IPS-20b (cell line): ENCODE results near the gene CCL16.
"Not testable (repeated sequence)": the region's sequence is repeated elsewhere in the genome, so short reads cannot be mapped to it uniquely, and the experiment has no call there.

ENCODE experiments used
- H3K27ac ChIP-seq: one replicate; pipeline ENCODE4 v1.5.1; 2013; ENCODE audit warnings: low read length
- H3K27me3 ChIP-seq: 2 replicates; pipeline ENCODE4 v1.6.1; 2013; ENCODE audit warnings: mild to moderate bottlenecking, low read length, inconsistent platforms; ENCODE audit not compliant: insufficient read depth
- H3K36me3 ChIP-seq: 2 replicates; pipeline ENCODE4 v1.6.1; 2013; ENCODE audit warnings: low read depth, mild to moderate bottlenecking, inconsistent platforms, low read length, moderate library complexity; ENCODE audit not compliant: insufficient read depth
- H3K4me1 ChIP-seq: 2 replicates; pipeline ENCODE4 v1.6.1; 2013; ENCODE audit warnings: mild to moderate bottlenecking, control low read depth, inconsistent platforms, low read length, moderate library complexity; ENCODE audit not compliant: insufficient read depth
- H3K4me3 ChIP-seq: 2 replicates; pipeline ENCODE4 v1.5.1; 2013; ENCODE audit warnings: mild to moderate bottlenecking, low read length, inconsistent platforms
- H3K9ac ChIP-seq: 2 replicates; pipeline ENCODE4 v1.6.1; 2013; ENCODE audit warnings: low read depth, mild to moderate bottlenecking, inconsistent platforms, low read length, moderate library complexity
- H3K9me3 ChIP-seq: 2 replicates; pipeline ENCODE4 v1.6.1; 2013; ENCODE audit warnings: mild to moderate bottlenecking, low read depth, low read length, inconsistent platforms; ENCODE audit not compliant: insufficient read depth

CCL16 gene

DNA sequence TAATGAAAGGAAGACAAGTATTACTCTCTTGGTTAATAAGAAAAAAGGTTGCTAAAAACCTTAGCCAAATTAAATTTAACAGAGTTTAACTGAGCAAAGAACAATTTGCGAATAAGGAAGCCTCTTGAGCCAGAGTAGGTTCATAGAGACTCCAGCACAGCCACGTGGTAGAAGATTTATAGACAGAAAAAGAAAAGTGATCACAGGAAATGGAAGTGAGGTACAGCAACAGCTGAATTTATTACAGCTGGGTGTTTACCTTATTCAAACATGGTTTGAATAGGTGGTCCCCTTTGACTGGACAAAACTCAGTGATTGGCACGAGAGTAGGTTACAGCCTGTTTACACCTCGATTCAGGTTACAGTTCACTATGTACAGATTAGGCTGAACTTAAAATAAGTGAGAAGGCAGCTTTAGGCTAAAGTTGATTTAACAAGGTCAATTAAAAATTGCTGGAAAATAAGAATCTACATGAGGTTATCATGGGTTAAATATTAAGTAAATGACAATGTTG lies 23.4 kb upstream of the CCL16 start:
- Histone ChIP-seq H3K4me1 (no peaks in the 10 kb centered on the region), H3K27ac (no peak overlapping the region), H3K27me3 (no peaks in the 10 kb centered on the region), H3K4me3 (no peak overlapping the region), H3K9ac (no peak overlapping the region), H3K9me3 (peaks cover 10% of the 10 kb centered on the region), H3K36me3 (no peaks in the 10 kb centered on the region)

DNA sequence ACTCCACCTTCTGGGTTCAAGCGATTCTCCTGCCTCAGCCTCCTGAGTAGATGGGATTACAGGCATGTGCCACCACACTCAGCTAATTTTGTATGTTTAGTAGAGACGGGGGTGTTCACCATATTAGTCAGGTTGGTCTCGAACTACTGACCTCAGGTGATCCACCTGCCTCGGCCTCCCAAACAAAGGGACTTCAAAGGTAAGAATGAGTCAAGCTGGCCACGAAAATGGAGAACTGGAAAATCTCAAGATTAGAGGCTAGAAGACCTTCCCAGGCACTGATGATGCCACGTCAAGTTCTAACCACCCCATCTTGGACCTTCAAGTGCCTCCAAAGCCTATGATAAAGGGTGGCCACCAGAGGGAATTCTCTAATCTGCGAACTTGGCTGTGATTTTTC lies 21.3 kb upstream of the CCL16 start:
- no peak overlapping the region for H3K9ac ChIP-seq
- no peaks in the 10 kb centered on the region for H3K4me1 ChIP-seq
- no peak overlapping the region for H3K4me3 ChIP-seq
- H3K9me3 ChIP-seq: no peaks in the 10 kb centered on the region
- no peaks in the 10 kb centered on the region for H3K27me3 ChIP-seq
- H3K36me3 ChIP-seq: no peaks in the 10 kb centered on the region
- H3K27ac ChIP-seq: no peak overlapping the region

GRCh38 chr17:36001862-36002603 lies 20.7 kb upstream of the CCL16 start:
- Histone ChIP-seq H3K36me3 (no peaks in the 10 kb centered on the region), H3K4me1 (no peaks in the 10 kb centered on the region), H3K27me3 (no peaks in the 10 kb centered on the region), H3K4me3 (no peak overlapping the region), H3K9me3 (no peaks in the 10 kb centered on the region), H3K9ac (no peak overlapping the region), H3K27ac (no peak overlapping the region)

DNA sequence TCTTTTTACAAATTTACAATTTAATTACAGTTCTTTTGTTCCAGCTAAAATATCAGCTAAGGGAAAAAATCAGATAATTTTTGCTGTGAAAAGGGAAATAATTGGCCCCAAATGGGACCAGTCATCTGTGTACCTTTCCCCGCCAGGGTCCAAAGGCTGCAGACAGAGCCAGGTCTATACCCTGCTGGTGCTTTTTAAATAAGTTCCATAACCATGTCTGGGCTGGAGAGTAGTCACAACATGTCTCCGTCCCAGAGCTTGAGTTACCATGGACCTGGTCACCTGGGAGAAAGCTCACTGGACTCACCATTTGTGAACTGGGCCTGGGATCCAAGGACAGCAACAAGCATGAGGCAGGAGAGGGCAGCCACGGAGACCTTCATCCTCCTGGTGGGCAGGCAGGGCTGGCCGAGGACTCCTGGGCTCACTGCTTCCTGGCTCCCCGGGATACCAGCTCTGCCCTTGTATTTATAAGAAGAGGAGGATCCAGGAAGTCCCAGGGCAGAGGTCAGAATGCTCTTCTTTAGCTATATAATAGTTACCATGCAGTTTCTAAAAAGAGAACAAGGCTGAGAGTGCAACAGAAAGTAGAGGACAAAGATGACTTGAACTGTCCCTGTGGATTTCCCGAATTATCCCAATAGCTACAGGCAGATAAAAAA lies 19.9 kb upstream of the CCL16 start, which contains the start of gene CCL15:
Gene CCL15, minus strand, starts transcription at position 444 of the 662 bp plus-strand sequence. Its CDS starts 61 bp downstream, at position 383.
- Histone ChIP-seq H3K9me3 (no peaks in the 10 kb centered on the region), H3K36me3 (no peaks in the 10 kb centered on the region)

DNA sequence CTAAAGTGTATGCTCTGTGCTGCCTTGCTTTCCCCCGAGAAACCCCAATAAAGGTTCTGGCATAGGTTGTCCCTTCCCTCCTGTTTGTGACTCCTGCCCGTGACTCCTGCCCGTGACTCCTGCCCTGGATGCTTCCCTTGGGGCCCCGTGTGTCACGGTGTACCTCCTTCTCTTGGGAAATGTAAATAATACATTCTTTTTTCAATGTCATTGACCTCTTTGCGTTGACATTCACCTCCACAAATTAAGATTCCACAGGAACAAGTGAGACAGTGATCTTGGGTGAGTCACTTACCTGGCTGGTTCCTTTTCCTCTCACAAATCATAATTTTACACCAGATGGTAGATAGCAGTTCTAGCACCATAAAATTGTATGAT lies 19.4 kb upstream of the CCL16 start:
- Histone ChIP-seq H3K27me3 (no peaks in the 10 kb centered on the region), H3K9ac (no peak overlapping the region), H3K4me1 (no peaks in the 10 kb centered on the region), H3K4me3 (no peak overlapping the region), H3K9me3 (no peaks in the 10 kb centered on the region), H3K36me3 (no peaks in the 10 kb centered on the region), H3K27ac (no peak overlapping the region)

More for the DNA sequence above, 19.9 kb upstream of the CCL16 start, which contains the start of gene CCL15:
- Histone ChIP-seq H3K4me3 (no peak within 1 kb of the TSS), H3K27ac (no peak within 1 kb of the TSS), H3K4me1 (no peaks in the 10 kb centered on the region), H3K9ac (no peak within 1 kb of the TSS), H3K27me3 (no peaks in the 10 kb centered on the region)

DNA sequence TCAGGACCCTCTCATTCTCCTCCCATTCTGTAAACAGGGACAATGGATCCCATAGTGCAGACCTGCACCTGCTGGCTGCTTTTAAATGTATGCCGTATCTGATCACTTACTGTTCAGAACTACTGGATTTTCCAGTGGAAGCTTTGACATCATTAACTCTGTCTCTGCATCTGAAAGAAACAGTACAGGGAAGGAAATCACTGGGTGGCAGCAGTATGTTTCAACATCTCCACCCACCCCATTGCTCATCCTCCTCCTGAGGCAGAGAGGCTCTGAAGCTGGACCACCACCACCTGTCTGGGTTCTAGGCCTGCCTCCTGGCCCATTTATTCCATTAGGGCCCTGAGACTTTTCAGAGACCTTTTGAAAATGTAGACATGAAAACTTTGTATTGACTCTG lies 17.5 kb upstream of the CCL16 start:
- Histone ChIP-seq H3K4me3 (no peak overlapping the region), H3K9ac (no peak overlapping the region), H3K27me3 (no peaks in the 10 kb centered on the region), H3K27ac (no peak overlapping the region), H3K4me1 (no peaks in the 10 kb centered on the region), H3K9me3 (no peaks in the 10 kb centered on the region), H3K36me3 (no peaks in the 10 kb centered on the region)

GRCh38 chr17:35998018-35998545 lies 16.8 kb upstream of the CCL16 start:
- no peak overlapping the region for H3K27ac ChIP-seq
- H3K9ac ChIP-seq: no peak overlapping the region
- no peaks in the 10 kb centered on the region for H3K4me1 ChIP-seq
- H3K9me3 ChIP-seq: no peaks in the 10 kb centered on the region
- no peaks in the 10 kb centered on the region for H3K36me3 ChIP-seq
- no peak overlapping the region for H3K4me3 ChIP-seq
- no peaks in the 10 kb centered on the region for H3K27me3 ChIP-seq

DNA sequence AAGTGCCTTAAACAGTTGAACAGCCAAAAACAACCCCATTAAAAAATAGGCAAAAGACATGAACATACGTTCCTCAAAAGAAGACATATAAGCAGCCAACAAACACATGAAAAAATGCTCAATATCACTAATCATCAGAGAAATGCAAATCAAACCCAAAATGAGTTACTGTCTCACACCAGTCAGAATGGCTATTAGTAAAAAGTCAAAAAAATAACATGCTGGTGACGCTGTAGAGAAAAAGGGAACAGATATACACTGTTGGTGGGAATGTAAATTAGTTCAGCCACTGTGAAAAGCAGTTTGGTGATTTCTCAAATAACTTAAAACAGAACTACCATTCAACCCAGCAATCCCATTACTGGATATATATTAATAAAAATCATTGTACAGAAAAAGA lies 14.0 kb upstream of the CCL16 start:
- H3K36me3 ChIP-seq, H3K27ac ChIP-seq, H3K9me3 ChIP-seq, H3K4me3 ChIP-seq, H3K27me3 ChIP-seq, H3K4me1 ChIP-seq, H3K9ac ChIP-seq: not testable (repeated sequence)

DNA sequence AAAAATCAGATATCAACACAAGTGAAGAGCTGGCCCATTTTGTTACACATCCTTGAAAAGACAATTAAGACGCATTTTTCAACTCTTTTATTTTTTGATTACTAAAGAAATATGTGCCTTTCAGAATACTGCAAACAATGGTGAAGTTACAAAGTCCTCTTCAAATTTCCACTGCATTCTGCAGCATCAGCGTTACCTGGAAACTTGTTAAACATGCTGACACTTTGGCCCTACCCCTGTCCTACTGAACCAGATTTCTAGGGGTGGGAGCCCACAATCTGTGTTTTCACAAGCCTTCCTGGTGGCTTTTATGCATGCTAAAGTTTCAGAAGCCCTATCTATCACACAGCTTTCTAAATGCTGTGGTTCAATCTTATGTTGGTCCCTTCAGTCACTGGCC lies 9.8 kb upstream of the CCL16 start:
- Histone ChIP-seq H3K9me3 (no peaks in the 10 kb centered on the region), H3K4me3 (no peak overlapping the region), H3K27me3 (no peaks in the 10 kb centered on the region)

DNA sequence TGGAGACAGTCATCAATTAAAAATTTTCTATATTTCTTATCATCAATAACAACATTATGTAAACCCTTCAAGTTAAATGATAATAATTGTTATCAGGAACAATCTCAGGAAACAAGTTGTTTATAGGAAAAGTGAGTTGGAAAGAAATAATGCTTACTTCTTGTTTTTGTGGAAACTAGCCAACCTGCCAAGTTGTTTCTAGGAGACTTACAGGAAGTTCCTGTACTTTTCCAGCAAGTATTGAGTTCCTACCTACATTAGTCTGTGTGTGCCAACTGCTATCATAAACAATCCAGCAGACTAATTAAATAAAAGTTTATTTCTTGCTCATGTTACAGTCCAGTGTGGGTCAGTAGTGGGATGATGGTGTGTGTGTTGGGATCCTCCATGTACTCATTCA lies 6.9 kb upstream of the CCL16 start:
- no peaks in the 10 kb centered on the region for H3K9me3 ChIP-seq
- H3K4me1 ChIP-seq: no peaks in the 10 kb centered on the region
- no peak overlapping the region for H3K4me3 ChIP-seq
- no peak overlapping the region for H3K27ac ChIP-seq
- no peaks in the 10 kb centered on the region for H3K27me3 ChIP-seq
- no peaks in the 10 kb centered on the region for H3K36me3 ChIP-seq
- H3K9ac ChIP-seq: no peak overlapping the region

More for the DNA sequence above, 9.8 kb upstream of the CCL16 start:
- Histone ChIP-seq H3K36me3 (no peaks in the 10 kb centered on the region), H3K27ac (no peak overlapping the region), H3K9ac (no peak overlapping the region), H3K4me1 (no peaks in the 10 kb centered on the region)

DNA sequence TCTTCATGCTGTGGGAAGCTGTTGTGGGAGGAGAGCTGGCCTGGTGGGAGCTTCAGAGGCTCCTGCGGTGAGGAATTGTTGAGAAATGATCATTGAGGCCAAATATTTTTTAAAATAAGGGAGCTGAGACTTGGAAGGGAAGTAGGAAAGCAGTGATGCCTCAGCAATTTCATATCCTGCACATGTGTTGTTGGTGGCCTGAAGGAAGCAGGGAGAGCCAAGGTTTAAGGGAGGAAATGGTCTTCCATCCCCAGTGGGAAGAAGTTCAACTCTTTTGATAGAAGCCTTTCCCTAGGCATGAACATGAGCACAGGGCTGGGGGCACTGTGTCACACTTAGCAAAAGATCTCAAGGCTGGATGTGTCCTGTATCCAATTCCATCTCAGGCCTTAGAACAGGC lies 5.3 kb upstream of the CCL16 start, which contains the start of gene CCL14:
Gene CCL14, minus strand, starts transcription at position 87 of the 400 bp plus-strand sequence. Its CDS starts 80 bp downstream, at position 7.
- Histone ChIP-seq H3K9ac (no peak within 1 kb of the TSS), H3K4me1 (no peaks in the 10 kb centered on the region), H3K36me3 (no peaks in the 10 kb centered on the region), H3K4me3 (no peak within 1 kb of the TSS), H3K27ac (no peak within 1 kb of the TSS), H3K9me3 (no peaks in the 10 kb centered on the region), H3K27me3 (no peaks in the 10 kb centered on the region)

DNA sequence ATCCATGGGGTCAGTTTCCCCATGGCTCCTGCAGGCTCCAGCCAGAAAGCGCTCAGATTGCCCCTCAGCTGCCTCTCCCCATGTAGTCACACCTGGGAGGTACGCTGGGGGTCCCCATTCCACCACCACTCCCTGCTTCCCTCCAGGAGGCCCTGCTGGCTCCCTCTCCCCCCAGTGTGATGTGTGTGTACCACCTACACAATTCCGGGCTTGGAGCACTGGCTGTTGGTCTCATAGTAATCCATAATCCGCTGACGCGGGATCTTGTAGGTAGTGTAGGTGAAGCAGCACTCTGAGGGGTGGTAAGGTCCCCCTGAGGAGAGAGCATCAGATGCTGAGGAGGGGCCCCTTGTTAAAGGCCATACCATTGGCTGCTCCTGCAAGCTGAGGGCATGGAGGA lies 2.8 kb upstream of the CCL16 start:
- Histone ChIP-seq H3K9ac (no peak overlapping the region), H3K4me1 (no peaks in the 10 kb centered on the region), H3K27ac (no peak overlapping the region), H3K9me3 (no peaks in the 10 kb centered on the region), H3K36me3 (no peaks in the 10 kb centered on the region), H3K4me3 (no peak overlapping the region), H3K27me3 (no peaks in the 10 kb centered on the region)
